ENCODE data around the gene UMAD1.

Gene UMAD1

DNA sequence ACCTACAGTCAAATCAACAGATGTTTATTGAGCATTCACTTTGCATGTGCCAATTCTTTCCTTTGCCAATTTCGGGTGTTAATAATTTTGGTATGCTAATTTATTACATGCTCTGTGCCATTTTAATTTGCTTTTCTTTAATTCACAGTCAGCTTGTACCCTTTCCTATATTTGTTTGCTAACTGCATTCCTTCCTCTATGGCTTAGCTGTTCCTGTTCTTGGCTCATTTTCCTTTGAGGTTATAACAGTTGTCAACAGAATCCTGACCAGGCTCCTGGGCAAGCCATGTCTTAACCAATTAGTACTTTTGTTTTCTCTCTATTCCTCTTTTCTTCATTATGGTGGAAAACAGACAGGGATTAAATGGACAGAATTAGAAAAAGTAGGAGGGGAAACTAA, 151.5 kb downstream of the UMAD1 start:
- TF ChIP-seq, protein P1, sequence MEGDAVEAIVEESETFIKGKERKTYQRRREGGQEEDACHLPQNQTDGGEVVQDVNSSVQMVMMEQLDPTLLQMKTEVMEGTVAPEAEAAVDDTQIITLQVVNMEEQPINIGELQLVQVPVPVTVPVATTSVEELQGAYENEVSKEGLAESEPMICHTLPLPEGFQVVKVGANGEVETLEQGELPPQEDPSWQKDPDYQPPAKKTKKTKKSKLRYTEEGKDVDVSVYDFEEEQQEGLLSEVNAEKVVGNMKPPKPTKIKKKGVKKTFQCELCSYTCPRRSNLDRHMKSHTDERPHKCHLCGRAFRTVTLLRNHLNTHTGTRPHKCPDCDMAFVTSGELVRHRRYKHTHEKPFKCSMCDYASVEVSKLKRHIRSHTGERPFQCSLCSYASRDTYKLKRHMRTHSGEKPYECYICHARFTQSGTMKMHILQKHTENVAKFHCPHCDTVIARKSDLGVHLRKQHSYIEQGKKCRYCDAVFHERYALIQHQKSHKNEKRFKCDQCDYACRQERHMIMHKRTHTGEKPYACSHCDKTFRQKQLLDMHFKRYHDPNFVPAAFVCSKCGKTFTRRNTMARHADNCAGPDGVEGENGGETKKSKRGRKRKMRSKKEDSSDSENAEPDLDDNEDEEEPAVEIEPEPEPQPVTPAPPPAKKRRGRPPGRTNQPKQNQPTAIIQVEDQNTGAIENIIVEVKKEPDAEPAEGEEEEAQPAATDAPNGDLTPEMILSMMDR (IDR thresholded peaks at IDR 0.05), result no peak
- TF ChIP-seq ZFX (IDR thresholded peaks at IDR 0.05; ENCODE audit: borderline replicate concordance), result no peak

DNA sequence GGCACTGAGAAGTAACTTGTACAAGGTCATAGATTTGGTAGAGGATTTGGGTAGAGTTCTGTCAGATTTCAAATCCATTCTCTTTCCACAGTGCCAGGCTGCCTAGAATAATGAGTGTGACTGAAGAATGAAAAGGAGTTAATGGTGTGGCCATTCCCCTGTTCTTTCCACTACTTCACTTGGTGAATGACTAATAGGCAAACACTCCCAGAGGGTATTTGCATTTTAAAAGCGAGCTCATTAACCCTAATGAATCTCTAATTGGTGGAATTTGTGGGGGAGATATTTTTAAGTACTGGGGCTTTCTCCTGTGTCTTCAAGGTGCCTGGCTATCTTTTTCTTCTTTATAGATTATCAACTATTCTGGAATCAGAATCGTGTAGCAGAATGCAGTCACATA, 152.7 kb downstream of the UMAD1 start:
- no peak overlapping the region for H3K27ac ChIP-seq
- TF ChIP-seq, protein P1 (IDR thresholded peaks at IDR 0.05), result no peak
- TF ChIP-seq ZFX (IDR thresholded peaks at IDR 0.05; ENCODE audit: borderline replicate concordance), result no peak

More for the DNA sequence above, 151.5 kb downstream of the UMAD1 start:
- no peak overlapping the region for H3K27ac ChIP-seq

DNA sequence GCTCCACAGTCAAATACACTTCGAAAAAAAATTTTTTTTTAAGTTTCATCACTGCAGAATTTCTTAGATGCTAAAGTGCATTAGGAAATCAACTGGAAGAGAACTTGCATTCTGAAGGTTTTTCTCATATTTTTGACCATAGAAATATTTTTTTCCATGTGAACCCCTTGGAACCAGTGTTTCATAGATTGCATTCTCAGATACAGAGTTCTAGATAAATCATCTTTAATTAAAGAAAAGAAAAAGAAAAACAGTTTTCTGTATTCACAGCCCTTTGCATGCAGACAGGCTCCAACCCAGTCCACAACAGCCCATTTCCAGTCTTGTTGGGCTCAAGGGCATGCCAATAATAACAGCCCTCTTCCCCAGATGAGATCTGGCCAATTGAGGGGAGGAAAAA, 153.4 kb downstream of the UMAD1 start:
- no peak overlapping the region for H3K27ac ChIP-seq
- TF ChIP-seq, protein P1 (IDR thresholded peaks at IDR 0.05), result no peak
- no peak for TF ChIP-seq ZFX (IDR thresholded peaks at IDR 0.05; ENCODE audit: borderline replicate concordance)

DNA sequence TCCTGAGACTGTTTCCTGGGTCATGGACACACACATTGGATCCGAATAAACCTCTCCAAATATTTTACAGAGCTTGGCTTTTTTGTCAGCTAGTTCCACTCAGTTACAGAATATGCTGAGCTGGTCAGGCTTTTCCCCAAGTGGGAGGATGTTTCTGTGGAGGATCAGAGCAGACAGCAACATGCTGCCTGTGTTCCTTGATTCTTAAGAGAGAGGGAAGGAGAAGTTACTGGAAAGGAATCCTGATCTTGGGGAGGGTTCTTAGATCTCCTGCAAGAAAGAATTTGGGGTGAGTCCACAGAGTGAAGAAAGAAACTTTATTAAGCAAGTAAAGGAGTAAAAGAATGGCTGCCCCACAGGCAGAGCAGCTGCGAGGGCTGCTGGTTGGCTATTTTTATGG, 154.7 kb downstream of the UMAD1 start:
- TF ChIP-seq ZFX (IDR thresholded peaks at IDR 0.05; ENCODE audit: borderline replicate concordance), result no peak
- TF ChIP-seq, protein P1 (IDR thresholded peaks at IDR 0.05), result no peak
- no peak overlapping the region for H3K27ac ChIP-seq

DNA sequence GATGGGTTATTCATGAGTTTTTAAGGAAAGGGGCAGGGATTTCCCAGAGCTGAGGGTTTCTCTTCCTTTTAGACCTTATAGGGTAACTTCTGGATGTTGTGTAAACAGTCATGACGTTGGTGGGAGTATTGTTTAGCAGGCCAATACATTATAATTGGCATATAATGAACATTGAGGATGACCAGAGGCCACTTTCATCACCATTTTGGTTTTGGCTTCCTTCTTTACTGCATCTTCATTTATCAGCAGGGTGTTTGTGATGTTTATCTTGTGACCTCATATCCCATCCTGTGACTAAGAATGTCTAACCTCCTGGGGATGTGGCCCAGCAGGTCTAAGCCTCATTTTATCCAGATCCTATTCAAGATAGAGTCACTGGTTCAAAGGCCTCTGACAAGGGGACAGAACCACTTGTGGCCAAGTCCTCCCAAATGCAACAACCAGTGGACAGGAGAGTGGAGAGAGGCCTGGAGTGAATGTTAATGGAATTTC, 155.1 kb downstream of the UMAD1 start:
- TF ChIP-seq, protein P1 (IDR thresholded peaks at IDR 0.05), result no peak
- no peak for TF ChIP-seq ZFX (IDR thresholded peaks at IDR 0.05; ENCODE audit: borderline replicate concordance)

DNA sequence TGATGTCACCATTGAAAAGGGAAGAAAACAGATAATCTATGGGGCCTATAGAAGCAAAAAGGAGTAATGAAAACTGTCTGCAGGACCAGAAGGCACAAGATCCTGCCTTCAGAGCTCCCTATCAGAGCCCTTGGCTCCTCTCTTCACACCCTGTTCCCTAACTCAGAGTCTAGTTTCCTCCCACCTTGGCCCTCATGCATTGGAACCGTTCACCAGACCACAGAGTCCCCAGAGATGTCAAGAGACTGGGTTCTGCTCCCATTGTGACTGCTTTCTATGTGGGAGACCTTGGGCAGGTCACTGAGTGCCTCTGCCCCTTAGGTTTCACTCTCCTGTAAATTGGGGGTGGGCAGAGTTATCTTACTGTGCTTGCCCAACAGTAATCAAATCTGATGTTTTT, 158.0 kb downstream of the UMAD1 start:
- TF ChIP-seq, protein P1 (IDR thresholded peaks at IDR 0.05), result no peak
- TF ChIP-seq ZFX (IDR thresholded peaks at IDR 0.05; ENCODE audit: borderline replicate concordance), result no peak
- 0 out of 2 replicates have a peak overlapping the region, but pooled peaks have one; percentile 2 for H3K27ac ChIP-seq

More for the DNA sequence above, 155.1 kb downstream of the UMAD1 start:
- H3K27ac ChIP-seq, result no peak overlapping the region

DNA sequence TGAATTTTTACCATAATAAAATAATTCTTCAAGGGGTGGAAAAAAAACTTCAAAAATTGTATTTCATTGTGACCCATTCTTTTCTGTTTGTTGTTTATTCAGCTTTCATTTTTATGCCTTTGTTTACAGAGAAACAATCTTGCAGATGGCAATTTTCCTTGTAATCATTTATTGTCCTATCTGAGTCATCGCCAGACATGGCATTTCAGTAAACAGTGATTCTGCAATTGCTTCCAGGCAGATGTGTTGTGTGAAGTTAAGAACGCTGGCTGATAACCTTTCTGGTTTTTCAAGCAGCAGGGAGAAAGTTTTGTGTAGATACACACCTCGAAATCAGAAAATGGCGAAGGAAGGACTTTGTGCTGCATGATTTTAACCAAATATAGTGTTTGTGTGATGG, 158.6 kb downstream of the UMAD1 start:
- peak overlapping the region; percentile 31 for H3K27ac ChIP-seq
- TF ChIP-seq, protein P1 (IDR thresholded peaks at IDR 0.05), result no peak
- no peak for TF ChIP-seq ZFX (IDR thresholded peaks at IDR 0.05; ENCODE audit: borderline replicate concordance)

Measured in 22Rv1 (cell line).